Gastrocnemius medialis (tissue), 4 donors: Measurements from ENCODE around the gene GLDC.

Experiments
- POLR2A ChIP-seq, 2 donors: fragments of 450-650 bp; IDR thresholded peaks; one replicate each; pipeline ENCODE4 v1.6.1; 2017; ENCODE audit warnings: antibody characterized with exemption in 2 of 2, mild to moderate bottlenecking in 2 of 2, moderate library complexity in 2 of 2
- TF ChIP-seq, protein P1 (sequence below), 5 experiments: fragments of 450-650 bp in 3 of 5; fragments of 200-600 bp in 2 of 5; sonication (generic) in 2 of 5; IDR thresholded peaks in 4 of 5; conservative IDR thresholded peaks in 1 of 5; 1 replicate in 4 of 5; 2 replicates in 1 of 5; pipeline ENCODE4 v1.5.1; 2016 to 2019; ENCODE audit warnings: antibody characterized with exemption in 5 of 5, mild to moderate bottlenecking in 3 of 5, moderate library complexity in 3 of 5

DNA sequence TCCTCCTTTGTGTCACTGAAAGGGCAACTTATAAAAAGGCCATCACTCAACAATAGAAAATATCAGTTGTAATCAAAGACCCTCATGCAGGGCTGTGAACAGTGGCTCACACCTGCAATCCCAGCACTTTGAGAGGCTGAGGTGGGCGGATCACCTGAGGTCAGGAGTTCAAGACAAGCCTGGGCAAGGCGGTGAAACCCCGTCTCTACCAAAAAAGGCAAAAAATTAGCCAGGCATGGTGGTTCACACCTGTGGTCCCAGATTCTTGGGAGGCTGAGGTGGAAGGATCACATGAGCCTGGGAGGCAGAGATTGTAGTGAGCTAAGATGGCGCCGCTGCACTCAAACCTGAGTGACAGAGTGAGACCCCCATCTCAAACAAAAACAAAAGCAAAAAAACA is 24.7 kb downstream of the GLDC start:
- TF ChIP-seq, protein P1, sequence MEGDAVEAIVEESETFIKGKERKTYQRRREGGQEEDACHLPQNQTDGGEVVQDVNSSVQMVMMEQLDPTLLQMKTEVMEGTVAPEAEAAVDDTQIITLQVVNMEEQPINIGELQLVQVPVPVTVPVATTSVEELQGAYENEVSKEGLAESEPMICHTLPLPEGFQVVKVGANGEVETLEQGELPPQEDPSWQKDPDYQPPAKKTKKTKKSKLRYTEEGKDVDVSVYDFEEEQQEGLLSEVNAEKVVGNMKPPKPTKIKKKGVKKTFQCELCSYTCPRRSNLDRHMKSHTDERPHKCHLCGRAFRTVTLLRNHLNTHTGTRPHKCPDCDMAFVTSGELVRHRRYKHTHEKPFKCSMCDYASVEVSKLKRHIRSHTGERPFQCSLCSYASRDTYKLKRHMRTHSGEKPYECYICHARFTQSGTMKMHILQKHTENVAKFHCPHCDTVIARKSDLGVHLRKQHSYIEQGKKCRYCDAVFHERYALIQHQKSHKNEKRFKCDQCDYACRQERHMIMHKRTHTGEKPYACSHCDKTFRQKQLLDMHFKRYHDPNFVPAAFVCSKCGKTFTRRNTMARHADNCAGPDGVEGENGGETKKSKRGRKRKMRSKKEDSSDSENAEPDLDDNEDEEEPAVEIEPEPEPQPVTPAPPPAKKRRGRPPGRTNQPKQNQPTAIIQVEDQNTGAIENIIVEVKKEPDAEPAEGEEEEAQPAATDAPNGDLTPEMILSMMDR (IDR thresholded peaks at IDR 0.05 in 4 of 5, conservative IDR thresholded peaks at IDR 0.05 in 1 of 5) = no peak
- no peak for TF ChIP-seq POLR2A (IDR thresholded peaks at IDR 0.05)
